IMR-90 (cell line): Measurements from ENCODE around the gene TAF4.

Source experiments
- BHLHE40 ChIP-seq: fragments of 150-350 bp; IDR thresholded peaks from 2 replicates; pipeline ENCODE4 v1.6.1; 2016; ENCODE audit warnings: mild to moderate bottlenecking, low read depth, low read length
- CEBPB ChIP-seq: IDR thresholded peaks from 2 replicates; pipeline ENCODE4 v1.6.1; 2012; ENCODE audit warnings: low read depth, low read length, improper control_type of control experiment
- CHD1 ChIP-seq: IDR thresholded peaks from 2 replicates; pipeline ENCODE4 v1.6.1; 2012; ENCODE audit warnings: low read depth, low read length, improper control_type of control experiment
- CTCF ChIP-seq: conservative IDR thresholded peaks from 2 replicates; pipeline ENCODE4 v1.5.1; 2012; ENCODE audit warnings: mild to moderate bottlenecking, low read depth, low read length, improper control_type of control experiment
- FOS ChIP-seq: fragments of 150-350 bp; IDR thresholded peaks from 2 replicates; pipeline ENCODE4 v1.6.1; 2016; ENCODE audit warnings: low read depth, low read length
- MAFK ChIP-seq: IDR thresholded peaks from 2 replicates; pipeline ENCODE4 v1.6.1; 2012; ENCODE audit warnings: low read depth, low read length, improper control_type of control experiment
- MXI1 ChIP-seq: IDR thresholded peaks from 2 replicates; pipeline ENCODE4 v1.6.1; 2012; ENCODE audit warnings: low read depth, mild to moderate bottlenecking, low read length, moderate library complexity, borderline replicate concordance
- POLR2A ChIP-seq: IDR thresholded peaks from 2 replicates; pipeline ENCODE4 v1.6.1; 2012; ENCODE audit warnings: mild to moderate bottlenecking, low read depth, low read length
- RCOR1 ChIP-seq: IDR thresholded peaks from 2 replicates; pipeline ENCODE4 v1.6.1; 2012; ENCODE audit warnings: mild to moderate bottlenecking, low read length, improper control_type of control experiment; ENCODE audit not compliant: insufficient replicate concordance
- TF ChIP-seq, protein P1 (sequence below): fragments of 150-350 bp; IDR thresholded peaks from 2 replicates; pipeline ENCODE4 v1.6.1; 2016; ENCODE audit warnings: low read depth, mild to moderate bottlenecking, low read length, moderate library complexity, borderline replicate concordance
- TF ChIP-seq, protein P2 (sequence below): fragments of 150-350 bp; IDR thresholded peaks from 2 replicates; pipeline ENCODE4 v1.6.1; 2017; ENCODE audit warnings: mild to moderate bottlenecking, antibody characterized with exemption, low read length, low read depth

DNA sequence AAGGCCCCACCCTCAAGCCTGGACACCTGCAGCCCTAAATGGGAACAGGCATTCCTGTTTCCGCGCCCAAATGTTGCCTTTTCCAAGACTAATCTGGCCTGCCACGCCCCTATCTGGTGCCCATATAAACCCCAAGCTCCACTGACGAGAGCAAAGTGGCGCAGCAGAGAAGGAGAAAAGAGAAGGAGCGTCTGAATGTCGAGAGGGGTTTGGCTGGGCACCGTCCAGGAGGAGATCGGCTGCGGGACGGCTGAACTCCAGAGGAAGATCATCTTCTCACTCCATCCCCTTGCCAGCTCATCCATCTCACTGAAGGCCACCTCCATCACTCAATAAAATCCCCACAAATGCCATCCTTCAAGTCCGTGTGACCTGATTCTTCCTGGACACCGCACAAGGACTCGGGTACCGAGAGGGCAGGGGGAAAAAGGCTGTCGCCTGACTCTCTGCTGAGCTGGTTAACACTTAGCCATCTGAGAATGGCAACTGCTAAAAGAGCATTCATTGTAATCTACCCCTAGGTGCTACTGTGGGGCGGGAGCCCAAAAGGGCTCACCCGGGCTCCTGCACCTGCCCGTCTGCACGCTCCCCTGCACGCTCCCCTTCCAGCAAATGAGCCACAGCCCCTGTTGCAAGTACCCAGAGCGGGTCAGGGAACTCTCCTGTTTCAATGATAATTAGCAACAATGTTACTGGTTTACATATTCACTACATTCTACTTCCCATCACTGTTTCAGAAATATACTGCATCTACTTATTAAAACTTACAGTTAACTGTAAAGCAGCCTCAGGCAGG, 23.5 kb downstream of the TAF4 start:
- TF ChIP-seq, protein P1, sequence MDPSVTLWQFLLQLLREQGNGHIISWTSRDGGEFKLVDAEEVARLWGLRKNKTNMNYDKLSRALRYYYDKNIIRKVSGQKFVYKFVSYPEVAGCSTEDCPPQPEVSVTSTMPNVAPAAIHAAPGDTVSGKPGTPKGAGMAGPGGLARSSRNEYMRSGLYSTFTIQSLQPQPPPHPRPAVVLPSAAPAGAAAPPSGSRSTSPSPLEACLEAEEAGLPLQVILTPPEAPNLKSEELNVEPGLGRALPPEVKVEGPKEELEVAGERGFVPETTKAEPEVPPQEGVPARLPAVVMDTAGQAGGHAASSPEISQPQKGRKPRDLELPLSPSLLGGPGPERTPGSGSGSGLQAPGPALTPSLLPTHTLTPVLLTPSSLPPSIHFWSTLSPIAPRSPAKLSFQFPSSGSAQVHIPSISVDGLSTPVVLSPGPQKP = no peak
- TF ChIP-seq CHD1 (no peak), CTCF (no peak), POLR2A (no peak), RCOR1 (no peak), MXI1 (no peak), BHLHE40 (no peak), CEBPB (no peak), MAFK (no peak), FOS (no peak)
- TF ChIP-seq, protein P2, sequence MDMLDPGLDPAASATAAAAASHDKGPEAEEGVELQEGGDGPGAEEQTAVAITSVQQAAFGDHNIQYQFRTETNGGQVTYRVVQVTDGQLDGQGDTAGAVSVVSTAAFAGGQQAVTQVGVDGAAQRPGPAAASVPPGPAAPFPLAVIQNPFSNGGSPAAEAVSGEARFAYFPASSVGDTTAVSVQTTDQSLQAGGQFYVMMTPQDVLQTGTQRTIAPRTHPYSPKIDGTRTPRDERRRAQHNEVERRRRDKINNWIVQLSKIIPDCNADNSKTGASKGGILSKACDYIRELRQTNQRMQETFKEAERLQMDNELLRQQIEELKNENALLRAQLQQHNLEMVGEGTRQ = no peak
